Stimulated activated CD8-positive, alpha-beta memory T cell treated with anti-CD3 and anti-CD28 coated beads, Interleukin-12 subunit alpha, Interleukin-12 subunit beta, amount 100 ng/mL, for 1 hour (primary cell): ENCODE results near the gene GRK3.
"Not testable (repeated sequence)": the region's sequence is repeated elsewhere in the genome, so short reads cannot be mapped to it uniquely, and the experiment has no call there.

ENCODE experiments used
- DNase-seq: peaks from one replicate; pipeline ENCODE4 v3.0.0-alpha.2; 2020; ENCODE audit warnings: low read depth

The GRK3 gene

GRCh38 chr22:25551396-25551795 is 13.1 kb upstream of the GRK3 start:
- DNase-seq: no peak

DNA sequence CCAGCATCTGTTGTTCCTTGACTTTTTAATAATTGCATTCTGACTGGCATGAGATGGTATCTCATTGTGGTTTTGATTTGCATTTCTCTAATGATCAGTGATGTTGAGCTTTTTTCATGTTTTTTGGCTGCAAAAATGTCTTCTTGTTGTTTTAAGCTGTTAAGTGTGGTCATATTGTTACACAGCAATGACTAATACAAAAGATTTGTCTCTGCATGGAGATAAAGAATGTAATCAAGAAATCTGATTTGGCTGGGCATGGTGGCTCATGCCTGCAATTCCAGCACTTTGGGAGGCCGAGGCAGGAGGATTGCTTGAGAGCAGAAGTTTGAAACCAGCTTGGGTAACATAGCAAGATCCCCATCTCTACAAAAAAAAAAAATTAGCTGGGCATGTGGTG is 12.1 kb upstream of the GRK3 start:
- DNase-seq: not testable (repeated sequence)

GRCh38 chr22:25553131-25553530 is 11.3 kb upstream of the GRK3 start:
- no peak for DNase-seq

DNA sequence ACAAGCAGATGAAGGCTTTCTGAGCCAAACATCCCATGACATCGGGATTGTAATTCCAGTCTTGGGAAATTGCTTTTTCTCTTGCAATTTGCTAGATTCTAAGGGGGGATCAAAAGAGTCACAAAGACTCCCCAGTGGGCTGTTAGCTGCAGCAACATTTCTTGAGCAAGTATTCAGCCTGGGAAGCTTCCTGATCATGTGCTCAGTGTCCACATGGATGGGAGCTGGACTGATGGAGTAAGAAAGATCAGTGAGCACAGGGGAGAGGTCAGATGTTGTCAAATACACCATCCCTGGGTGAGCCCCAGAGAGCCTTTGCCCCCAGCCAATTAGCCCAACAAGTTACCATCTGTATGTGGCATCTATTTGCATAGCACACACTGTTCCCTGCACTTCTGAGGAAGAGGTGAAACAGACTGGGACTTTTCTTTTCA is 10.2 kb upstream of the GRK3 start:
- DNase-seq: no peak

GRCh38 chr22:25554689-25555088 is 9.8 kb upstream of the GRK3 start:
- no peak for DNase-seq

- no peak for DNase-seq
Measured at GRCh38 chr22:25555586-25555985, 8.9 kb upstream of the GRK3 start.

DNA sequence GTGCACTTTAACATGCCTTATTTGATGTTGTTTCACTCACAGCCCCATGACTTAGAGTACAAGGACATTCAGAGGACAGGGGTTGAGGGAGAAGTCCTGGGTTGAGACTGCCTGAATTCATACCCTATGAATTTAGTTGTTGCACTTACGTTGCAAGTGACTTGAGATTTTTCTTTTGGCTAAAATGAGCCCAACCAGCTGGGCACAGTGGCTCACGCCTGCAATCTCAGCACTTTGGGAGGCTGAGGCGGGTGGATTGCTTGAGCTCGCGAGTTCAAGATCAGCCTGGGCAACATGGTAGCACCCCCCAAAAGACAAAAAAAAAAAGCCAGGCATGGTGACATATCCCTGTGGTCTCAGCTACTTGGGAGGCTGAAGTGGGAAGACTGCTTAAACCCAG is 7.3 kb upstream of the GRK3 start:
- DNase-seq: no peak

DNA sequence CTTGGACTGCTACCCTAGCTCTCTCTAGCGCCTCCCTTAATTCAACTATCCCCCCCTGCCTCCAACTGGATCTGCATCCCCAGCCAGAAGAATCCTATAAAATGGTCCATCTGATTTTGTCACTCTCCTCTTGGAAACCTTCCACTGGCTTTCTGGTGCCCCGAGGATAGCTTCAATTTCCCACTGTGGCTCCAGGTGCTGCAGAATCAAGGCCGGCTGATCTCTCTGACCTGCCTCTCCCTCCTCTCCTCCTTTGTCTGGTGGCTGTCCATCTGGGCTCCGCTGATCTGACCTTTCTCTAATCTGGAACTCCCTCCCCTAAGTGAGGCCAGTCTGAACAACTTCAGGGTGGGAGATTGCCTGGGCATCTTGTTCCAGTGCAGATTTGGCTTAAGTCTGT is 6.1 kb upstream of the GRK3 start:
- DNase-seq: no peak

GRCh38 chr22:25559910-25560309 is 4.6 kb upstream of the GRK3 start:
- not testable (repeated sequence) for DNase-seq

- not testable (repeated sequence) for DNase-seq
Measured at GRCh38 chr22:25561182-25561581, 3.3 kb upstream of the GRK3 start.

DNA sequence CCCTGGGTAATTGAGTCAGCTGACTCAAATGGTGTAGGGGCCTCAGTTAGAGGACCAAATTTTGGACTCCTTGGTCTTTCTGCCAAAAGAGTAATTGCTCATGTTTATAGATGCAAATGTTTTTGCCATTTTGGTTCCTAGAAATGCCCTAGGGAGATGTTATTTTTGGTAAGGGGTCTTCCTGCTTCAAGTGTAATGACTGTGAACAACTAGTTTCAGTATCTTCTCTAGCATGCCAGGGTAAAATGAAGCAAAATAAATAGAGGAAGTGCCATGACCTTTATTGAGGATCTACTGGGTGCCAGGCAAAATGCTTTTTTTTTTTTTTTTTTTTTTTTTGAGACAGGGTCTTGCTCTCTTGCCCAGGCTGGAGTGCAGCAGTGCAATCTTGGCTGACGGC is 2.5 kb upstream of the GRK3 start:
- not testable (repeated sequence) for DNase-seq

DNA sequence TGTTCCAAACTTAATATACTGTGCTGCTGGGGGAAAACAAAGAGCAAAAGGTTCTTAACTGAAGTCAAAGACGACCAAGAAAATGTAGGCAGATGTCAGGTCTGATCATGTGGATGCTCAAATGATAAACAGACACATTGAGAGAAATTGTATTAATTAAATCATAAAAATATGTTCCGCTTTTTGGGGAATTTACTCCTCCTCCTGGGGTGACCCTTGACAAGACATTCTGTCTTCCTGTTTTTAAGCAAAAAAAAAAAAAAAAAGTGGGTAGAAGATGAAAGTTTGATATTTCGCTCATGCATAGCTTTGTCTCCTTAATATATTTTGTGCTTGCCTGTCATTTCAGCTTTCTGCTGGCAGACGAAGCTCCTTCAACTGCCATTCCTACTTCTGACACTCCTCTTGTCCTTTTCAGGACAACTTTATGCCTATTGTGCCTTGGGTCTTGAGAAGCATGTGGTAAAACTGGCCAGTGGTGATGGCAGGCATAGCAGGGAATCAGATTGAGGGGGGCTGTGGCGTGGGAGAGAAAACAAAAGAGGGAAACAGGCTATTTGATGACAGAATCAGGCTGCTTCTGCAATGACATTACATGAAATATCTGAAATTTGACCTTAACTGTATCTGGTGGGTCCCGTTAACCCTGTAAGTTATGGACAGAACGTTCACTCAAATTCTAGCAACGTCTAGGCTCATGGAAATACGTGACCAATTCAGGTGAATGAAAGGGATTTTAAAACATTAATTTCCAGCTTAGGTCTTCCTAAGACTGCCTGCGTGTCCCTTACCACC is 1.3 kb upstream of the GRK3 start:
- not testable (repeated sequence) for DNase-seq

GRCh38 chr22:25563761-25564319 is 635 bp upstream of the GRK3 start:
- no peak for DNase-seq

GRCh38 chr22:25564979-25565677 is 653 bp downstream of the GRK3 start:
- no peak for DNase-seq

DNA sequence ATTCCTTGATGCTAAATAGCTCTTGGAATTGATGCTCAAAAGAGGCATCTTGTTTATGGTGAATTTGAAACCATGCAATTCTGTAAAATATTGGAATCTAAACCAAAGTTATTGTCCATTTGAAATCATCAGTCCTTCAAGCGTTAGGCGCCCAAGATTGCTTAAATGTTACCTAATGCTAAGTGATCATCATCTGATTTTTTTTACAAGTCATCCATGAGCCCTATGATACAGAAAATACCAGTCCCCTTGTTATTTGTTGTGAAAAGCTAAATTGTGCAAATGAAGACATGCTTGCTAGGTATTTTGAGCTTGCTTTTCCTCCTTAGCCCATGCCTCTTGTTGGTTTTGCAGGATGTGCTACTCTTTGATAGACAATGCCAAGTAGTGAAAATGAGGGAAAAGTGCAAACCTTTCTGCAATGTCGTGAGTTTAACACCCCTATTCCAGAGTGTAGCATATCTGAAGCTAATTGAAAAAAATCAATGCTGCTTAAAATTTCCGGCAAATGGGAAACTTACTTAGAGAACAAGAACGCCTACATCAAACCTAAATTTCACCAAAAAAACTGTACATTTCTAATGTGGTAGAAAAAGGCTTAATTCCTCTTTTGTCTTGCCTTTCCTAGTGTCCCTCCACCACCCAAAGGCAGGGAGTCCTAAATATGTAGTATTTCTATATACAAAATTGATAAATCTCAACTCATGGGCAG is 1.9 kb downstream of the GRK3 start:
- DNase-seq: no peak

DNA sequence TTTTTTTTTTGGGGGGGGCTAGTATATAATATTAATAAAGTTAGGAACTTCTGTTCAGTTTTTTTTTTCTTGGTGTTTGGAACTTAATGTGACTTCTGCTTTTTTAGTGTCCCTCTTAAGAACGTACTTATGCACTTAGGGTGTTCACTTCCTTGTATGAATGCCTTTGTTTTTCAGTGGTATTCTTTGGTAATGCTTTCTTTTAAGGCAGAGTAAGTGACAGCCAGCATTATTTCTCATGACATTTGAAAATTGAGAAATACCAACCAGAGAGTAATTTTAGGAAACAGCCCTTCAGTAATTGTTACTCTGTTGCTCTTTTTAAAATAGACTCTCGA is 2.4 kb downstream of the GRK3 start:
- DNase-seq: no peak

DNA sequence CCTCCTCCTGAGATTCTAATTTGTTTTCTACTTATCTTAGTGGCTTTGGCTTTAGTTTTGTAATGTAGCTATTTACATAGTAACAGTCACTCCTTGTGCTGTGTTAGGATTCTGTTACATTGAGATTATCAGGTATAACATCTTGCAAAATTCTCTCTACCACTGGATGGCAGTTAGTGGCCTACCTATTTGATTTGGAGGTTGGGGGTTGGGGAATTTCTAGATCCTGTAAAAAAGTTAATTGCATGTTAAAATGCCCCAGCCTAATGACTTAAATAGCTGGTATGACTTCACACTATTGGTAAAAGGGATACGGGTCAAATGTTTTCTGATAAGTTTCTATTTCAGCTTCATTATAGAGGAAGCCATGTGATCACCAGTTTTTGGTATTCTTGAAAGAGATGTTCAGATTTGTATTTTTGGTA is 2.8 kb downstream of the GRK3 start:
- DNase-seq: no peak

DNA sequence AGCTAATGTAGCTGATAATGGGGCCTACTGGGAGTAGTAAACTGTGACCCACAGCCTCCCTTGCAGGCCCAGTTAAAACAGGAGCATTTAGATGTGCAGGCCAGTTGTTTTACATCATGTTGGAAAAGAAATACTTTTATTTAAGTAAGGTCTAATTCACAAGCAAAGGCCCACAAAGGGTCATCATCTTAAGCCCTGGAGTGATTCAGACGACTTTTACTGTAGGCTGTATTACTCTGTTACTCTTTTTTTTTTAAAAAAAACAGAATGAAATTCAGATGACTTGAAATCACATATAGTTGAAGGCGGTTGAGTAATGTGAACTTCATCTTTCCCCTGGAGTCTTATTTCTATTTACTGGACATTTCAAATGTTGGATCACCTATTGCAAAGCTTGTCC is 3.6 kb downstream of the GRK3 start:
- DNase-seq: not testable (repeated sequence)

DNA sequence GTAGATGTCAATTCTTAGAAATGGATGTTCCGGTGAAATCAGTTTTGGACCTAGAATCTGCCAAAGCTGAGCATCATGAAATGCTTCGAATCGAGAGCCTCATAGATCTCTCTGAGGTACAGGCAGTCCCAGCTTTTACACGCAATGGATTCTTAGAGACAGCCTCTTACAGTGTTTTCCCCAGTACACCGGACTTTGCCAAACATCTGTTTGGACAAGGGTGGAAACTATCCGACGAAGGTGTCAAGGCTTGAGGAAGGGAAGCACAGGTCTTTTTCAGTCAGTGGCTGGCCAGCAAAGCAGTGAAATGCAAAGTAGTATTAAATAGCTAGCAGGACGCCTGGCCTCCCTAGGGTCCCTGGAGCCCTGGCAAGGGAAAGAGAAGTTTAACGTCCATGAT is 4.9 kb downstream of the GRK3 start:
- DNase-seq: no peak

- DNase-seq: no peak
Measured at GRCh38 chr22:25569983-25570382, 5.5 kb downstream of the GRK3 start.

GRCh38 chr22:25570486-25570885 is 6.0 kb downstream of the GRK3 start:
- DNase-seq: no peak

DNA sequence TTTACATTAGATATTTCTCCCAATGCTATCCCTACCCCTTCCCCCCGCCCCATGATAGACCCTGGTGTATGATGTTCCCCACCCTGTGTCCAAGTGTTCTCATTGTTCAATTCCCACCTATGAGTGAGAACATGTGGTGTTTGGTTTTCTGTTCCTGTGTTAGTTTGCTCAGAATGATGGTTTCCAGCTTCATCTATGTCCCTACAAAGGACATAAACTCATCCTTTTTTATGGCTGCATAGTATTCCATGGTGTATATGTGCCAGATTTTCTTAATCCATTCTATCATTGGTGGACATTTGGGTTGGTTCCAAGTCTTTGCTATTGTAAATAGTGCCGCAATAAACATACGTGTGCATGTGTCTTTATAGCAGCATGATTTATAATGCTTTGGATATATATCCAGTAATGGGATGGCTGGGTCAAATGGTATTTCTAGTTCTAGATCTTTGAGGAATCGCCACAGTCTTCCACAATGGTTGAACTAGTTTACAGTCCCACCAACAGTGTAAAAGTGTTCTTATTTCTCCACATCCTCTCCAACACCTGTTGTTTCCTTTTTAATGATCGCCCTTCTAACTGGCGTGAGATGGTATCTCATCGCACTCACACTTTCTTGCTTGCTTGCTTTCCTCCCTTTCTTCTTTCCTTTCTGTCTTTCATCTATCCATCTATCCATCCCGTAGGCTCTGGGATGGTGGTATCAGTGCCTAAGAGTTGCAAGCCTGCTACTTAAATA is 7.7 kb downstream of the GRK3 start:
- DNase-seq: not testable (repeated sequence)
